Measurements from ENCODE around the gene ZIM2.

The ZIM2 gene

GRCh38 chr19:56838909-56839651 is 1.4 kb downstream of the ZIM2 start:
- no peak for DNase-seq

- DNase-seq, result no peak
These were observed 2.3 kb downstream of the ZIM2 start for GRCh38 chr19:56838024-56838908.

- DNase-seq, result no peak
These were observed 3.0 kb downstream of the ZIM2 start for GRCh38 chr19:56837492-56838023.

- no peak for DNase-seq
These were observed 3.5 kb downstream of the ZIM2 start for GRCh38 chr19:56837004-56837403.

GRCh38 chr19:56836059-56836458 is 4.5 kb downstream of the ZIM2 start:
- no peak for DNase-seq

- DNase-seq, result no peak
These were observed 5.1 kb downstream of the ZIM2 start for GRCh38 chr19:56835401-56835800.

GRCh38 chr19:56834564-56835375 is 5.8 kb downstream of the ZIM2 start:
- no peak for DNase-seq

- DNase-seq, result no peak
These were observed 8.1 kb downstream of the ZIM2 start for GRCh38 chr19:56832352-56832928.

- DNase-seq, result no peak
These were observed 9.3 kb downstream of the ZIM2 start for GRCh38 chr19:56831255-56831654.

GRCh38 chr19:56829596-56829995 is 10.9 kb downstream of the ZIM2 start:
- no peak for DNase-seq

- no peak for DNase-seq
These were observed 12.8 kb downstream of the ZIM2 start for GRCh38 chr19:56827708-56828107.

GRCh38 chr19:56823956-56824355 is 16.6 kb downstream of the ZIM2 start:
- no peak for DNase-seq

GRCh38 chr19:56823417-56823816 is 17.1 kb downstream of the ZIM2 start:
- no peak for DNase-seq

- no peak for DNase-seq
These were observed 17.8 kb downstream of the ZIM2 start for GRCh38 chr19:56822755-56823154.

- DNase-seq, result no peak
These were observed 18.9 kb downstream of the ZIM2 start for GRCh38 chr19:56821675-56822074.

GRCh38 chr19:56821209-56821608 is 19.3 kb downstream of the ZIM2 start:
- DNase-seq, result no peak

- no peak for DNase-seq
These were observed 21.4 kb downstream of the ZIM2 start for GRCh38 chr19:56819166-56819565.

GRCh38 chr19:56814656-56815055 is 25.9 kb downstream of the ZIM2 start:
- no peak for DNase-seq

GRCh38 chr19:56813531-56813930 is 27.0 kb downstream of the ZIM2 start:
- DNase-seq, result no peak

- no peak for DNase-seq
These were observed 29.0 kb downstream of the ZIM2 start for GRCh38 chr19:56811480-56811879.

GRCh38 chr19:56810260-56810659 is 30.3 kb downstream of the ZIM2 start:
- DNase-seq, result no peak

- no peak for DNase-seq
These were observed 31.7 kb downstream of the ZIM2 start for GRCh38 chr19:56808717-56809392.

All from NCI-H524 (cell line).